Metanephros (tissue), 2 donors: ENCODE measurements around the gene PRR33. TPM values are rescaled to one million over a fixed set of nuclear protein-coding genes. Genes with fewer than 3 reads are reported as not detected.

Experiments used
- small RNA-seq: library from RNA; depleted of rRNA; stranded (forward); fragments of <200 nt; gene quantifications from one replicate; pipeline ENCODE3, GENCODE V24; 2014; ENCODE audit warnings: low replicate concordance
- total RNA-seq: library from RNA; depleted of rRNA; stranded (reverse); fragments of >200 nt; gene quantifications from one replicate; pipeline ENCODE4 v1.2.3, GENCODE V29; 2014

Gene PRR33
- 1.3 TPM for total RNA-seq

GRCh38 chr11:1891831-1892115 lies at the start of gene PRR33:
TSS of gene PRR33 (minus strand) at chr11:1891895. CDS start at chr11:1890584, 1,311 bp downstream.

DNA sequence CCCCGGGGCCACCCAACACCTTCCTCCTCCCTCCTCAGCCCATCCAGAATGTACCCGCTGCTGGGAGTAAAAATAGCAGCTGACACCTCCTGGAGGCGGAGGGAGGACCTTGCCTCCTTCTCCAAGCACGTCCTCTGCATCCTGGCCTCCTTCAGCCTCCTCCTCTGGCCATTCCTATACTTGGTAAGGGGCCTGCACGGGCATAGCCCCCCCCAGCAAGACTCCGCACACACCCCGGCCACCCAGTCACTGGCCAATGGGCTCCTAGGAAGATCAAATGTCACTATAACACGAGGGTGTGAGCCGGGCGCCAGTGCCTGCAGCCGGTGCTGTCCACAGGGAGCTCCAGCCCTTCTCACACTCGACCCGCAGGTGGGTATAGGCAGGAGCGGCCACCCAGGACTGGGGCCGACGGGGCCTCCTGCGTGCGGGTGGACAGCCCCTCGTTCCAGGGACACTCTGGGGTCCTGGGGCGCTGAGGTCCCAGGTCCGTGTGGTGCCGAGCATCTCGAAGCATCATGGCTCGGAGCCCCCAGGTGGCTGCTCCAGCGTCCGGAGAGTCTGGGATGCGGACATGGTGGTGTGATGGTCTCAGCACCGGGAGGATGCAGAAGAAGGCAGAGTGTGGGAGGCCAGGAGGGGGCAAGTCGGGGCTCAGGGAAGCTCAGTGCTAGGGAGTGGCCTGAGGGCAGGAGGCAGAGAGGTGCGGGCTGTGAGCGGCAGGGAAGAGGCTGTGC lies 27.9 kb upstream of the PRR33 start, which contains the start of gene TNNT3:
TNNT3 (plus strand) TSS at position 313 of the 737 bp plus-strand sequence. CDS start 3,172 bp downstream, outside the sequence.

GRCh38 chr11:1852877-1853276 lies 38.8 kb downstream of the PRR33 start, which contains the start of gene LSP1:
TSS of gene LSP1 (plus strand) at chr11:1853084. CDS start at chr11:1853145, 61 bp downstream.

DNA sequence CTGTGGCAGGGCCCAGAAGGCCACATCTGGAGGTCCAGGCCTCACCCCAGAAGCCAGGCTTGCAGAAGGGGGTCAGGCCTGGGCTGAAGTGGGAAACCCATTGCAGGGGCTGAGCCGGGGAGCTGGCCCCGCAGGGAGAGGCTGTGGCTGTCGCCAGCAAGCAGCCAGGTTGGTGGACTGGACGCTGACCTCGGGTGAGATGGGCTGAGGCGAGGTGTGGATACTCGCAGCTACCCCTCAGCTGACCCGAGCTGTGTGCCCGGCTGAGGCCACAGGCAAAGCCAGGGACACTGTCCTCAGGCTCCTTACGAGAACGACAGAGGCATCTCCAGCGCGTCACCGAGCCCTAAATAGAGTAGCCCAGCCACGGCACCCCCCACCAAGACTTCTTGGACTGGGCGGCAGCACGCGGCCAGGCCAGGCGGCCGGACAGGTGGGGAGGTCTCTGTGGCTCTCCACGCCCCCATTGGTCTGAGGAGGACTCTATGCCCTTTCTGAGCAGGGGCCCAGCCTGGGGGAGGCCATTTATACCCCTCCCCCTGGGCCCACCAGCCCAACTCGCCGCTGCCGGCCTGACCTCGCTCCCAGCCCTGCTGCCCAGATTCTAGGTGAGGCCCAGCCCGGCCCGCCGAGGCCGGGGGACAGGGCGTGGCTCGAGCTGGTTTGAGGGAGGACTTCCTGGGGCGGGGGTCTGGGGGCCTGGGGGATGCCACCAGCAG lies 53.1 kb downstream of the PRR33 start, which contains the start of gene TNNI2:
TNNI2 (plus strand) TSS at position 556 of the 719 bp plus-strand sequence. CDS start 716 bp downstream, outside the sequence.

Small RNAs within 50 kb of the gene (small RNA-seq; reads per million reads assigned to genes)
- gene AC051649.1: not detected
- not detected for gene MIR4298

Other genes starting within 250 kb of the PRR33 start
- gene KRTAP5-6, start 194.7 kb downstream of the PRR33 start, total RNA-seq: not detected
- gene IFITM10, start 141.3 kb downstream of the PRR33 start, total RNA-seq: 0.35 TPM
- 236 TPM for gene CTSD, start 128.0 kb downstream of the PRR33 start, total RNA-seq
- gene SYT8, start 56.9 kb downstream of the PRR33 start, total RNA-seq: 0.82 TPM
- gene TNNI2, start 52.9 kb downstream of the PRR33 start, total RNA-seq: 526 TPM
- gene LSP1, start 38.8 kb downstream of the PRR33 start, total RNA-seq: 23.6 TPM
- gene TNNT3, start 27.8 kb upstream of the PRR33 start, total RNA-seq: 410 TPM
- 34.4 TPM for gene MRPL23, start 55.4 kb upstream of the PRR33 start, total RNA-seq
- 6,968 TPM for gene H19, start 105.9 kb upstream of the PRR33 start, total RNA-seq
- gene IGF2, start 247.5 kb upstream of the PRR33 start, total RNA-seq: 562 TPM